Left colon (tissue), 2 donors: ENCODE data around the gene ABCG1. TPM values are rescaled to one million over a fixed set of nuclear protein-coding genes. Genes with fewer than 3 reads are reported as not detected.
A peak's percentile ranks its signal among the peaks of the same experiment; 100 is the strongest.
"Not testable (repeated sequence)": the region's sequence is repeated elsewhere in the genome, so short reads cannot be mapped to it uniquely, and the experiment has no call there.

Experiments
- ATAC-seq: fragments of 200-7000 bp; cut with Tn5 transposase; one replicate; pipeline ENCODE4 v1.9.1; 2020; ENCODE audit warnings: mild to moderate bottlenecking, moderate library complexity
- DNase-seq, 2 donors: peaks; one replicate each; pipeline ENCODE4 v3.0.0-alpha.2; 2020
- intact Hi-C, 2 donors: fragments of 100-400 bp; cut with DNase I in 1 of 2; cut with micrococcal nuclease in 1 of 2; formaldehyde crosslinking; loops; one replicate each; pipeline versions ENCODE4 v1.11.2 to v1.14.0; 2022; cut with DNase I, micrococcal nuclease
- total RNA-seq, 2 donors: library from RNA; stranded (reverse); fragmentation: NEBNext Ultra II Directional; extraction: Animal tissue kit (Norgen Biotek cat#: 25700); gene quantifications; one replicate each; pipeline ENCODE4 v1.2.1, GENCODE V29; 2021
- donor health status: DM: no; HTN: no; CAD: no.
- donor health status: DM: yes; HTN: yes; CAD: no.

The ABCG1 gene
- total RNA-seq, 2 donors from 2014 or later: 17.0 to 86.9 TPM

DNA sequence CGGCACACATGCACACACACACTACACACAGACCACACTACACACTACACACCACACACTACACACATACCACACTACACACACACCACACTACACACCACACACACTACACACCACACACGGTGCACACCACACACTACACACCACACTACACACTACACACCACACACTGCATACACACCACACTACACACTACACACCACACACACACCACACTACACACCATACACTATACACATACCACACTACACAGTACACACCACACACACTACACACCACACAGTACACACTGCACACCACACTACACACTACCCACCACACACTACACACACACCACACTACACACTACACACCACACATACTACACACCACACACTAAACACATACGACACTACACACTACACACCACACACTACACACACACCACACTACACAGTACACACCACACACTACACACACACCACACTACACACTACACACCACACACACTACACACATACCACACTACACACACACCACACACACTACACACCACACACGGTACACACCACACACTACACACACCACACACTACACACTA is 73.7 kb downstream of the ABCG1 start:
- intact Hi-C loops, ATAC-seq, DNase-seq: not testable (repeated sequence)

DNA sequence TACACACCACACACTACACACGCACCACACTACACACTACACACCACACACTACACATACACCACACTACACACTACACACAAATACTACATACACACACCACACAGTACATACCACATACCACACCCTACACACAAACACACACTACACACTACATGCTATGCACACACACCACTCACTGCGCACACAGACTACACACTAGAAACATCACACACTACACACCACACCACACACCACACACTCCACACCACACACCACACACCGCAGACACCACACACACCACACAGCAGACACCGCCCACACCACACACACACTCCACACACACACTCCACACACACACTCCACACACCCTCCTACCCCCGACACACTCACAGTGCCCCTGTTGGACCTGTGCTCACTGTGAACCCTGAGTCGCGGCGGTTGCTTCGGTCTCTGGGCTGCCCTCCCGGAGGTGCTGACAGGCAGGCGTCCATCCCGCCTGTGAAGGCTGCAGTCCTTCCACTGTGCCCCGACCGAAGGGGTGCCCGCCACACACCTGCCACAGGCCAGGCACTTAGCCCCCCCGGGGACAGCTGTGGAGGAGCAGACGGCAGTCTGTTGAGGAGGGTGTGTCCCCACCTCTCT is 74.8 kb downstream of the ABCG1 start:
- intact Hi-C loops: no loop called here
- DNase-seq (no peak), ATAC-seq (no peak)

DNA sequence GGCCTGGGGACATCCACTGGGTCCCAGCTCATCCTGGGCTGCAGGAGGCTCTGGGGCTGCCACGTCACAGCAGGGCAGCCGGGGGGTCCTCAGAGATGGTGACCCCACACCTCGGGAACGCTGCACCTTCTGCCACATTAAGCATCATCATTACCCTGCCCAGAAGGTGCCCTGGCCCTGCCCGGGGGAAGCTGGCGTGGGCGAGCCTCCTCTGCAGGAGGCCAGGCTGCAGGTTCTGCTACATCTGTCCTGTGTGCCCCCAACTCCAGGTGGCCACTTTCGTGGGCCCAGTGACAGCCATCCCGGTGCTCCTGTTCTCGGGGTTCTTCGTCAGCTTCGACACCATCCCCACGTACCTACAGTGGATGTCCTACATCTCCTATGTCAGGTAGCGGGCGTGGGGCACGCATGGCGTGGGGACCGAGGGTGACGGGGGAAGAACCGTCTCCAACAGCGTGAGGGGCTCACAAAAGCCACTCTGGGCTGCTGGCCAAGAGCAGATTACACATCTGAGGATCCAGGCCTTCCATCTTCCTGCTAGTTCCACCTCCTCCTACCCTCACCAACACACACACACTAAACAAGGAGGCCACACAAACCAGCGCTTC is 75.4 kb downstream of the ABCG1 start:
- intact Hi-C loops: no loop called here
- no peak for ATAC-seq
- DNase-seq: no peak

- ATAC-seq: no peak
- intact Hi-C loops: no loop called here
- no peak for DNase-seq
These were observed 76.9 kb downstream of the ABCG1 start for GRCh38 chr21:42295845-42296244.

DNA sequence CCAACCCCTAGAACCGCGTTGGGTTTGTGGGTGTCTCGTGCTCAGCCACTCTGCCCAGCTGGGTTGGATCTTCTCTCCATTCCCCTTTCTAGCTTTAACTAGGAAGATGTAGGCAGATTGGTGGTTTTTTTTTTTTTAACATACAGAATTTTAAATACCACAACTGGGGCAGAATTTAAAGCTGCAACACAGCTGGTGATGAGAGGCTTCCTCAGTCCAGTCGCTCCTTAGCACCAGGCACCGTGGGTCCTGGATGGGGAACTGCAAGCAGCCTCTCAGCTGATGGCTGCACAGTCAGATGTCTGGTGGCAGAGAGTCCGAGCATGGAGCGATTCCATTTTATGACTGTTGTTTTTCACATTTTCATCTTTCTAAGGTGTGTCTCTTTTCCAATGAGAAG is 77.6 kb downstream of the ABCG1 start:
- DNase-seq (no peak), ATAC-seq (no peak)
- intact Hi-C loops: no loop called here

GRCh38 chr21:42297377-42297776 is 78.4 kb downstream of the ABCG1 start:
- intact Hi-C loops: no loop called here
- ATAC-seq (no peak), DNase-seq (no peak)

DNA sequence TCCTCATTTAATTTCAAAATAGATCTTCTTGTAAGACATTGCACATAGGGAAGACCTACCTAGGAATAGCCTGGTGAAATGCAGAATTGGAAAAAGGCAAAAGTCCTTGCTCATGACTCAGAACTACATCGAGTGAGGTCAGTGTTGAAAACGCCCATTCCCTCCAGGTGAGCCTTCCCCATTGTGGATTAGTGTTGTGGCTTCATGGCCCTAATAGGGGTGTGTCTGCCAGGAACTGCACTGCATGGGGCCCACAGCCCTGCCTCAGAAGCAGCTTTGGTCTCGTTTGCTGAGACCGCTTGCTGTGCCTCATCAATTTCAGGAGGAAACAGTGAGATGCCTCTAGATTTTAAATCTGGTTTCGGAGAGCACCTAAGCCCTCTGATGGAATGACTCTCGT is 79.3 kb downstream of the ABCG1 start:
- intact Hi-C loops: no loop called here
- DNase-seq (no peak), ATAC-seq (no peak)

- intact Hi-C loops: no loop called here
- ATAC-seq: no peak
- no peak for DNase-seq
These were observed 79.7 kb downstream of the ABCG1 start for GRCh38 chr21:42298657-42299056.

DNA sequence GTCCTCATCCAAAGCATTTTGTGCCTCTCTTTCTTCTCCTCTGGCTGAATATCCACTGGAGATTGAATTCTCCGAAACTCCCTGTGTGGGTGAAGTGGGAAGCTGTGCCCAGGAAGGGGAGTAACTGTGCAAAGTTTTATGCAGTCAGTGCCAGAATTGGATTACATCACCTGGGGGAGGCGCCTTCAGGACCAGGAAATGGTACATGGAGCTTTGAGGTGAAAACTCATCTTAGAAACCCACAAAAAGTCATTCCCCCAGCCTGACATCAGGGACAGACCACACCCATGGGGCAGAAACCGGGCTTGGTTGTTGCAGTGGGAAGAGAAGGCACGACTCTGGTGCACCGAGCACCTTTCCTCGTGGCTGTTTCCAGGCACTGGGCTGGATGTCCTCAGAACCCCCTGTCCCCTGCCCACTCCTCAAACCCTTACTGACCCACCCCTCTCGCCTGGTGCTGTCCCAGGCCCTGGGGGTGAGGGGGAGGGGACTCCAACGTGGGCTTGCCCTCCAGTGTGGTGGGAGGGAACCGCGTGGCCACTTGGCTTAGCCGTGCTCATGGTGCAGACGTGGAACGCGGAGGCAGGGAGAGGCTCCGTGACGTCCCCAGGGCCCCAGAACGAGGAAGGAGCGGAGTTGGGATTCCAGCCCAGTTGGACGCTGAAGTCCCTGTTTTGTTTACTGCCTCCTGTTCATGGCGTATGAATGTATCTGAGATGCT is 80.5 kb downstream of the ABCG1 start:
- DNase-seq: no peak
- intact Hi-C loops: no loop called here
- ATAC-seq: no peak

DNA sequence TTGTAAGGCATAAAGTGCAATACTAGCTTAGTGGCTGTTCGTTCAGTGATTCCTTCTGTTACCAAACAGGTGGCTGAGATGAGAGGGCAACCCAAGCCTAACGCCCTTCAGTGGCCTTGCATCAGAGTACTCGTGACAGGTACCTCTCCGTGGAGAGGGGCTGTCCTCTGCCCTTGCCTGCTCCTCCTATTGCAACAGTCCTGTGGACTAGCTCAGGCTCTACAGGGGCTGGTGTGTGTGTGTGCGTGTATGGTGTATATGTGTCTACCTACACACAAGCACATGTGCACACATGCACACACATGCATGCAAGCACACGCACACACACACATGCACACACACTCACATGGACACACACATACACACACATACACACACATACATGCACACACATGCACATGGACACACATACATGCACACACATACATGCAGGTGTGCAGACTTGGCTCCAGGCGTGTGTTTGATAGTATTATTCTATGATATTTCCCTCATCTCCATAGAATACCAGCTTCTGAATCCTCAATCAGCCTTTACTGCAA is 81.2 kb downstream of the ABCG1 start:
- ATAC-seq (no peak), DNase-seq (no peak)
- intact Hi-C loops: no loop called here

DNA sequence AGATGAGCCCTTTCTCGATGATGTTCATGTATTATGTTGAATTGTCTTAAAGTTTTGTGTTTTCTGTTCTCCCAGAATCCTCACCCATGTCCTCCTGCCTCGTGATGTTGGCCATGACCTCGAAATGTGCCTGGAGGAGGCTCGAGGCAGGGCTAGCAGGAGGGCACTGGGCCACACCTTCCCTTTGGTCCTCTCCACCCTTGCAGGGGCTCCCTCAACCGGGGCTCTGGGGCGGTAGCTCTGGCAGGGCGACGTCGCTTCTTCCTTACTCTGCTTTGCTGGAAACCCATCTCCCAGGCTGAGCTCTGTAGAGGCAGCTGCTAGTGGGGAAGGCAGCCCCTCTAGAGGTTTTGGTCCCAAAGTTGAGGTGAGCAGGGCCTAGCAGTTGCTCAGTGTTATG is 82.0 kb downstream of the ABCG1 start:
- DNase-seq: no peak
- intact Hi-C loops: no loop called here
- ATAC-seq: no peak

DNA sequence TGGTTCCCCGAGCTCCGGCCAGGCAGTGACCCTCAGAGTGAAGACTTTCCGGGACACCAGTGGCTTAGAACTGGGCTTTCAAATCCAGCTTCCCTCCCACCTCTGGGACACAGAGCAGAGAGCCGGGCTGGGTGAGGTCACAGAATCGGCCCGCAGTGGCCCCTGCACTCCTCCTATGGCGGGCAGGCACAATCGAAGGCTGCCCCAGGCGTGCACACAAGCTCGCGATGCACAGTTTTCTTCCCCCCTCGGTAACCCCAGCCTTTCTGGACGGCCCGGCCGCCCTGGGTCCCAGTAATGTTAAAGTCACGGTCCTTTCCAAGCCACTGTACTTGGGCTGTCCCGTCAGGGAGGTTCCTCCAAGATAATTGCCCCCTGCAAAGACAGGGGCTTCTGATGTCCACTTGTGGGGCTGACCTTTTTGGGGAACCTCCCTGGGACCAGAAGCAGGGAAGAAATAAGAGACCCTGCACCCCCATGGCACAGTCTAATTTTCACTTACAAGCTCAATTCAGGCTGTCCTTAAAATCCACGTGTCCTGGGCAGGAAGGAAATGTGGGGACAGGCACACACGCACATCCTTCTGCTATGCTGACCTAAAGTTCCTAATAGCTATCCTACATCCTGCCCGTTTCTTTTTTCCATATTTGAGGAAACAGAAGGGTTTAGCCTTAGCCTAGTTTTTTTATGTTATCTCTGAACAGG is 82.6 kb downstream of the ABCG1 start:
- intact Hi-C loops: no loop called here
- ATAC-seq (no peak), DNase-seq (no peak)

GRCh38 chr21:42302076-42302650 is 83.2 kb downstream of the ABCG1 start:
- ATAC-seq (no peak), DNase-seq (peak in 1 of 2 donors; percentile 20)
- intact Hi-C loops: no loop called here

DNA sequence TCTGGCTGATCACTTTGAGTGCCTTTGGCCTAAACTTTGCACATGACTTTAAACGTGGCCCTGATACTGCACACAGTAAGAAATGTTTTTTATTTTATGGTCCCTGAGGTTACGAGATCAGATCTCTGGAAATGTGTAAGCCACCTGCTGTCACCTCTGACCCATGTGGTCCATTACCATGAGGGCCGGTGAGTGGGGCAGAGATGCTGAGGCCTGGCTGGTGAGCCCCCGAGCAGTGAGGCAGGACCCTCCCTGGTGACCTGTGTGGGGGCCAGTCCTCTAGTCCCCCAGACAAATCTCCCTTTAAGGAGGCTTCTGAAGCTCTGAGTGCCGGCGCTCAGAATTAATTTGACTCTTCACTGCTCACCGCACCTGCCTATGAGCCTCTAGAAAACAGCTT is 83.9 kb downstream of the ABCG1 start:
- intact Hi-C loops: no loop called here
- DNase-seq (peak in 1 of 2 donors; percentile 12), ATAC-seq (no peak)

GRCh38 chr21:42303443-42303842 is 84.5 kb downstream of the ABCG1 start:
- intact Hi-C loops: no loop called here

DNA sequence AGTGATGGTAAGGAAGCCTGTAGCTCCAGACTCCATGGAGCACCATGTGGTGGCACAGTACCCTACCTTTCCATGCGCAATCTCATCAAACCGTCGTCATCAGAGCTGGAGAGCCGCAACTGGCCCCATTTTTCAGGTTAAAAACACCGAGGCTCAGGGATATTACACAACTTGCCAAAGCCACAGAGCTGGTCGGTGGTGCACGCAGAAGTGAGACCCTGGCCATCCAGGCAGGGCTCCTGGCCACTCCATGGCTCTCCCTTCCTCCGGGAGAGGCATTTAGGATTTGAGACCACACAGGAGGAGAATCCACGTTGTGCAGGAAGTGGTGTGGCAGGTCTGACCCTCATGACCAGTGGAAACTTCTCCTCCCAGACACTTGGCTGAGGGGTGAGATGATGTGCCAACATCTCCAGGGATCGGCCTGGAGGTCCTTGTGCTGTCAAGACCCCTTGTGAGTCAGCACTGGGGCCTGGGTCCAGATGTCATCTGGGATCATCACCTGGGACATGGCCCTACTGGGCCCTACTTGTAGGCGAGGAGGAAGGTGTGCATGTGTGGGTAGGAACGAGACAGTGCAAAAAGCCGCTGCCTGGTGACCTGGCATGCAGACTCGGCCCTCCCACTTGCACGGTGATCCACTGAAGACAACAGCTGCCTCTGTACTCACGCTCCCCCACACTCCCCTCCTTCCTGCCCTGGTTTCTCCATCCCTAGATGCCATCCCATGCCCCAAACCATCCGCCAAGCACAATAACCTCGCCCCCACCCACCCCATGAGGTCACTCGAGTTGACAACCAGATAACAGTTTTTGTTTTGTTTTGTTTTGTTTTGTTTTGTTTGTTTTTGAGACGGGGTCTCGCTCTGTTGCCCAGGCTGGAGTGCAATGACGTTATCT is 85.9 kb downstream of the ABCG1 start:
- DNase-seq (peak in 1 of 2 donors; percentile 17), ATAC-seq (no peak)
- intact Hi-C loops: no loop called here

More at GRCh38 chr21:42303443-42303842, 84.5 kb downstream of the ABCG1 start:
- ATAC-seq (no peak), DNase-seq (no peak)

DNA sequence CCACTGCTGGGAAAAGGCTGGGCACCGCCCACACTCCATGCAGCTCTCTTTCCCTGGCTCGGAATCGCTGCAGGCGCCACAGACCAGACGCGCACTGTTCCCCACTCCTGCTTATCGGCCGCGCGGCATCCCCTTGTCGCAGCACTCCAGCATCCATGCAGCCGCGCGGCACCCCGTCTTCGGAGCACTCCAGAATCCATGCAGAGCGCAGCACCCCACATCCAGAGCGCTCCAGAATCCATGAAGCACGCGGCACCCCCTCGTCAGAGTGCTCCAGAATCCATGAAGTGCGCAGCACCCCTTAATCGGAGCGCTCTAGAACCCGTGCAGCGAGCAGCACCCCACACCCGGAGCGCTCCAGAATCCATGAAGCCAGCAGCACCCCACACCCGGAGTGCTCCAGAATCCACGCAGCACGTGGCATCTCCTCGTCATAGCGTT is 86.8 kb downstream of the ABCG1 start:
- DNase-seq (peak in 1 of 2 donors; percentile 18), ATAC-seq (no peak)
- intact Hi-C loops: no loop called here
